NCI-H1930 (cell line): ENCODE measurements around the gene RAB8B.

Experiments used
- DNase-seq, 2 experiments: peaks; one replicate each; lab custom pipeline; 2025; lab: John Stamatoyannopoulos, UW

Gene RAB8B

DNA sequence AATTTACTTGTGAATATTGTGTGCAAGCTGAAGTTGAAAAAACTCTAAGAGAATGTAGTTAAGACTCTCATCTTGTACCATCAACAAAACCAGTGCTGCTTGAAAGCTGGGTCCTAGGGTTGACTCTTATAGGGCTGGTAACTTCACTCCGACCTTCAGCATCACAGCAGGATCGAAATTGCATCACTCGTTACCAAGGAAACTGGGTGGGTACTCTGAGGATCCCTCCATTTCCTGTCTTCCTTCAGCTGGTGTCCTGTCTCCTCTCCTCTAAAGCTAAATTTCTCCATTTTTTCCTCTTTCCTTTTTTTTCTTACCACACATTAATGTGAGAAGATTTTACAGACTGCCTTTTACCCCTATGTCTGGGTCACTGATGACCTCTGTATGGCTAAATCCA lies 85.0 kb downstream of the RAB8B start:
- no peak for DNase-seq

DNA sequence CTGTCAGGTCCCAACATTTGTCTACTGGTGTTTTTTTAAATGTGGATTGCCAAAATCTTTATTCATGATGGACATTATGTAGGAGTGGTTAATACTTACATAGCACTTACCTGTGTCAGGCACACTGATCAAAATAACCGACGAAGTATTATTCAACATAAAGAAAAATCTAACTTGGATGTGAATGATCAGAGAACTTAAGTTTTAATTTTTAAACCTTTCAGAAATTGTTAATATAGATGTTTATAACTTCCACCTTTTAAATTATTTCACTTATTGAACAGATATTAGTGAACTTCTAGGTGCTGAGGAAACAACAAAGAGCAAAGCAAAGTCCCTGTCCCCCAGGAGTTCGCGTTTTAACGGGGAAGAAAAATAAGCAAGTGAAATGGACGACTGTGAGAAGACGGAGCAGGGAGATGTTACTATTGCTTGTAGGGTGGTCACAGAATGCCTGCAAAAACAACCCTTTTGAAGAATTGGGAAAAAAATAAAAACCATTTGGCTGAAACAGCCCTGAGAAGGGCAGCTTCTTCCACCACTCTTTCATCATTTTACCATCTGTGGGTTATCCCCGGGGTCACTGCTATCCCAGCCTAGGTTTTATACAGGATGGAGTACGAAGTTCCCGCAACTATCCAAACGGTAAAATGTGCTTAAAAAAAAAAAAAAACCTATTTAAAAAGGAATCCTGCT lies 87.1 kb downstream of the RAB8B start:
- DNase-seq, result no peak

DNA sequence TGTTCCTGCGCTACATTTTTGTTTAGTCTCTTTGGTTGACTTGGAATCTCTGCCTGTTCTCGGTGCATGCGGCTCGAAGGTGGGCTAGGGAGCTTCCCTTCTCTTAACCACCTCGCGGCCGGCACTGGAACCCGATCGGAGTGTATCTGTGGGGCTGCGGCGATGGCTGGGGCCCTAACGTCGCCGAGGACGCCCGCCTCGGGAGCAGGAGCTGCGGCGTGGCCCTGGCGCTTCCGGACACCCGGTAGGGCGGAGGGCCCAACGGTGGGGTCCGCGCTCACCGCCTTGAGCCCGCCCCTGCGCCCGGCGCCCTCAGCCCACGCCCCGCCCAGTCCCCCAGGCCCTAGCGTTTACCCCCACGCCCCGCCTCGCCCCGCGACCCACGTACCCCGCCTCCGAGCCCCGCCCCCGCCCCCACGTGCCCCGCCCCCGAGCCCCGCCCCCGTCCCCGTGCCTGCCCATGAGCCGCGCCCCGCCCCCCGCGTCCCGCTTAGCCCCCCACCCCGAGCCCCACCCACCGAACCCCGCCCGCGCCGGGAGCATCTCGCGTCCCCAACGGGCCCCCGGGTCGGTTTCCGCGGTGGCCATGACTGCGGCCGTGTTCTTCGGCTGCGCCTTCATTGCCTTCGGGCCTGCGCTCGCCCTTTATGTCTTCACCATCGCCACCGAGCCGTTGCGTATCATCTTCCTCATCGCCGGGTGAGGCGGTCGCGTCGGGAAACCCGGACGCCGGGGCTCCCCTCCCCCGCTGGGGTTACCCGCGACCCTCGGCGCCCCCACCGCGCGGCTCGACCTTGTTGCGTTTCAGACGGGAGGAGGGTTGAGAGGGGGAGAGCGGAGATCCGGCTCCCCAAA lies 87.9 kb downstream of the RAB8B start, which contains the start of gene APH1B:
Gene APH1B (plus strand): TSS at position 568 of the 855 bp plus-strand sequence. CDS start 19 bp downstream, at position 587.
- peak; percentile 64 to 82 for DNase-seq

DNA sequence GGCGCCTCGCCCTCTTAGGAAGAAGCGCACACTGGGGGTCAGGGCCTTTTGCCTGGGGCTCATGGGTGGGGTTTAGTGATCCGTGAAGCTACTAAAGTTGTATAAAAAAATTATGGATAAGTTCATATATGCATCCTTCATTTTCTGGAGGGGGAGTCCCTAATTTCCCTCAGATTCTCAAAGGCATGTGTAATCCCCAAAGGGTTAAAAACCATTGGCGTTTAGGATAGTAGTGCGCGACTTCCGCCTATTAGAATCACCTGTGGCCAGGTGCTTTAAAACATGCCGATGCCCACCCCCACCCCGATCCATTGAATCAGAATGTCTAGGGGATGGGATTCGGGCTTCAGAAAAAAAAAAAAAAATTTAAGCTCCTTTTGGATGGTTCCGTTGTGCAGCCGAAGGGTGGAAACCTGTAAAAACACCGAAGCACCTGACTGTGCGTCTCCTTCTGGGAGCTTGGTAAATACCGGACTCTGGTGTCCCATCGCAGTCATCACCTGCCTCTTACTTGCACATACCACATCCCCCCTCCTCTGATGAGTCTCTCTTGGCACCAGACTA lies 88.6 kb downstream of the RAB8B start:
- no peak for DNase-seq

DNA sequence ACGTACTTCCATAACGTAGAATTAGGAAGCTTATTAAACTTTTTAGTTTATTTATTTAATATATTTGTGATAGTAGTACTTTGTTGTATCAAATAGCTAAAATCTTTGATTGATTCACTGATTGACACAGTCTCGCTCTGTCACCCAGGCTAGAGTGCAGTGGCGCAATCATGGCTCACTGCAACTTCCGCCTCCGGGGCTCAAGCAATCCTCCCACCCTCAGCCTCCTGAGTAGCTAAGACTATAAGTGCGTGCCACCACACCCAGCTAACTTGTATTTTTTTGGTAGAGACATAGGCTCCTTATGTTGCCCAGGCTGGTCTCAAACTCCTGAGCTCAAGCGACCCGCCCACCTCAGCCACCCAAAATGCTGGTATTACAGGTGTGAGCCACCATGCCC lies 93.7 kb downstream of the RAB8B start:
- no peak for DNase-seq

DNA sequence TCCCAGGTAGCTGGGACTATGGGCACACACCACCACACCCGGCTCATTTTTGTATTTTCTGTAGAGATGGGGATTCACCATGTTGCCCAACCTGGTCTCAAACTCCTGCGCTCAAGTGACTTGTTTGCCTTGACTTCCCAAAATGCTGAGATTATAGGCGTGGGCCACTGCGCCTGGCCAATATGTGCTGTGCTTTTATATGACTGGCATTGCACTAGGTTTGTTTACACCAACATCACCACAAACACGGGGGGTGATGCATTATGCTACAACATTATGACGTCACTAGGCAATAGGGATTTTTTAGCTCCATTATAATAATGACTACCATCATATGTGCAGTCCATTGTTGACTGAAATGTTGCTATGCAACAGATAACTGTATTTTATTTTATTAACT lies 94.9 kb downstream of the RAB8B start:
- no peak for DNase-seq

DNA sequence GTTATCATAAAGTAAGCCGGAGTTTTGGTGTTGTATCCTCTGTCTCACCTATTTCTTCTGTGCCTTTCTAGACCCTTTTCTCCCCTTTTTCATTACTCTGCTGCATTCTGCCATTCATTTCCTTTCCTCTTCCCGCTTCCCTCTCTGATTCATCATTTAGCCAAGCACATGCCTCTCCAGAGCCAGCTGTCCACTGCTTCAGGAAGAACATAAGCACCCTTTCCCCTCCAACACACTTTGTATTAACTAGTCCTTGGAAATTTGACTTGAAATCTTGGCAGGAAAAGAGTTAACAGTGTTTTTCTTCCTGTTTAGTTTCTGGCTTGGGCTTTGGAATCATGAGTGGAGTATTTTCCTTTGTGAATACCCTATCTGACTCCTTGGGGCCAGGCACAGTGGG lies 97.7 kb downstream of the RAB8B start:
- DNase-seq, result no peak

DNA sequence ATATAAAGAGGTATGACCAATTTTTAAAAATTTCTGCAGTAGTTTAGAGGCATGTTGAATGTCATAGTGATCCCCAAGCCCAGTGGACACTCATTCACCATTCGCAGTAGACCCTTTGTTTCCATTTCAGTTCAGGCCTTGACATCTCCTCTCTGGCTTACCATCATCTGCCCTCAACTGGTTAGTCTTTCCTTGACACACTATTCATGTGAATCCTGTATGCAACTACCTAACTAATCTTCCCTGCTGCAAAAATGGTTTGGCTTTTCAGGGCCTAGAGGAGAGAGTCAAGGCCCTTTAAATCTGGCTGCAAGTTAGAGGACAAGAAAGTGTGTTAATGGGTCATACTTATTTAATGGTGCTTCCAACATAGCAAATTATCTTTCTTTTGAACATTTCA lies 98.9 kb downstream of the RAB8B start:
- DNase-seq, result no peak

DNA sequence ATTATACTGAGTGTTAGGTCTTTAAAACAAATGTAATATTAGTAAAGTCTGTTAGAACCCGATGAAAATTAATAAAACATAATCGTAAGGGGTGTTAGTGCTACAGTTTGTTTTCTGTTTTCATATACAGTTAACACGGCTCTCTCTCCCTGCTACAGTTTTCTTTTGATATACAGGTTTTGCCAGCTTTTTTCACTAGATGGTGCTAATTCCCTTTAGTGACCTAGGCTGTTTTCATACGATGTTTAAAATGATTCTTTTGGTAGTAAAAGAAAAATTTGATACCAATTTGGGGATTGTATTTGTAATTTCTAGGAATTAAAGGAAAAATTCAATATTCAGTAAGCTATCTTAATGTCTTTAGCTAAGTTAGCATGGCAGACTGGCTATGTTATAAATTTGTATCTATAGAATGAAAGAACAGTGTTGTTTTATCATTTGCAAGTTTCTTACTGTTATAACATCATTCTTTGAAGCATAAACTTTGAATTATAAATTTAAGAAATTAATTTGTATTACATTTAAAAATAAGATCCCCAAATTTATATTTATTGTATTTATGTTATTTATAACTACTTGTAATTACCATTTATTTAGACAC lies 99.5 kb downstream of the RAB8B start:
- DNase-seq, result peak in 1 of 2 experiments; percentile 19

DNA sequence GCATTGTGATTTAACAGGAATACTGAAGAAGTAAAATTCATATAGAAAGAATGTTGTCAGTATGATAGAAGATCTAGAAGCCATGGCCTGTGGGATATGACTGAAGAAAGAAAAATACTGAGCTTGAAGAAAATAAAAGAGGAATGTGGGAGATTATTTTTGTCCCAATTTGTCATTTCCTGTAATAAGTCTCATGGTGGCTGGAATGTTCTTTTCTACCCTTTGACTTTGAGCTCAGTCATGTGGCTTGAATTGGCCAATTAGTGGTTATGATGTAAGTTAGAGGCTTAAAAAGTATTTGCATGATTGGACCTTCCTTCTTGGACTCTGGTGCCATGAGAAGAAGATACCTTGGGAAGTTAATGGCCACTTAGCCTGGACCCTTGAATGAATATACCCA lies 102.1 kb downstream of the RAB8B start:
- DNase-seq, result no peak

DNA sequence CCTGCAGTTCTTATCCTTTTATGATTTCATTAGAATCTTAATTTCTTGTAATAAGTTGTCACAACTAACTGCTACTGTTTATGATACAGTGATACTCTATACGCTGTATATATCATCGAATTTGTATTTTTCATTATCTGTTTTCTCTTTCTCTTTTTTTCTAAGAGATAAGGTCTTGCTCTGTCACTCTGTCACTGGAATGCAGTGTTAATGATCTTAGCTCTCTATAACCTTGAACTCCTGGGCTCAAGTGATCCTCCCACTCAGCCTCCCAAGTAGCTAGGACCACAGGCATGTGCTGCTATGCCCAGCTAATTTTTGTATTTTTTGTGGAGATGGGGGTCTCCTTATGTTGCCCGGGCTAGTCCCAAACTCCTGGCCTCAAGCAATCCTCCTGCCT lies 102.8 kb downstream of the RAB8B start:
- no peak for DNase-seq

DNA sequence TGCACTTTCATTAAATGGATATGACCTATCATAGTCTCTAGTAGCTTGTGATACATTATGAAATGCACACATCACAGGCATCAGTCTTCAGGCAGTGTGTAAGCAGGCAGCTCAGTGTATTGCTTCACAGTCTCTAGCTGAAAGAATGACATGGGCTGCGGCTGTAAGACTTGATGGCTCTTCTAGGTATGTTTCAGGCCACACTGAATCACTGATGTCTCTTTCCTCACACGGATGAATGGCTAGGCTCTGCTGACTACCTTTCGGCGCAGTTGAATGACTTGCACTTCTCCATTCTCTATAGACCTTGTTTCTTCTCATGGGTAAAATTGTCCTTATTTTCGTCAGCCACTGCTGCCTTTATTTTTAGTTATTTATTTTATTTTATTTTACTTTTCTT lies 103.4 kb downstream of the RAB8B start:
- no peak for DNase-seq

DNA sequence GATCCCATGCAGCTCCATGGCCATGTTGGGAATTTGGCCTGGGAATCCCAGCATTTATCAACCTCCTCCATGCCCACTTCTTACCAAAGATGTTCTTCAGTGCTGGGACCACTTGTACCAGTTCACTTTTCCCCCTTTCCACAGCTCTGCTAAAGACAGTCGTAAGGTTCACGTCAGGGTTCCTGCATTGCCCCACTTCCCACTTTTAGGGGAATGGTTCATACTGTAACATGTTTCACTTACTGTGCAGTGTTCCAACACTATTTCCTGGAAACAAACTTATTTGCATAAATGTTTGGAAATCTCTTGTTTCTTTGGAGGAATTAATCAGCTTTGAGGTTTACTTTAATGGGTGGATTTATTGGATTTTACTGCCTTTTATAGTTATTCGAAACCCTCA lies 105.0 kb downstream of the RAB8B start:
- no peak for DNase-seq

DNA sequence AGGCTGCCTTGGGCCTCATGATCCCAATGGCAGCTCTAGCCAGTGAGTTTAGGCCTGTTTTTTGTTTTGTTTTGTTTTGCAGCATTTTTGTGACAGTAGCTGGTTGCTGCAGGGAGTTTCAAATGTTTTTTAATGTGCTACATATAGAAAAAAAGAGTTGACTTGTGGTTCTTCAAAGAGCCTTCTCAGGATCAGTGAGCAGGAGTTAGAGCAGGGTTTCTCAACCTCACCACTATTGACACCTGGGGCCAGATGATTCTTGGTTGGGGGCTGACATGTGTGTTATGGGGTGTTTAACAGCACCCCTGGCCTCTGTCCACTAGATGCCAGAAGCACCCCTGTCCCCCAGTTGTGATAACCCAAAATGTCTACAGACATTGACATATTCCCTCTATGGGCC lies 105.9 kb downstream of the RAB8B start:
- no peak for DNase-seq

DNA sequence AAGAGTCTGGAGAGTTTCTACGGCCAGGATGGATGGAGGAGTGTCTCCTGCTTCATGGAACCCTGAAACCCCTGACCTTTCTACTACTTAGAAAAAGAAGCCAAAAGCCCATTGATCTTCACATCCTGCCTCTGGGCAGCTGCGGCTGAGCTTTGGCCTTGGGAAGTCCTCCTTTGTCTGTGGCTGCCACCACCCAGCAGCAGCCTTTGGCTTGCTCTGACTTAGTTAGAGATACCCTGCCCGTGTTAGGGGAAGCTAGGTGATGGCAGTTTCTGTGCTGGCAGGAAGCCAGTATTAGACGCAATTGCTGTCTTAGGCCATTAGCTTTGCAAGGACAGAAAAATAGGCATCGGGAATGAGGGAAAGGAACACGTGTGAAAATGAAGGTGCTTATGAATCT lies 106.8 kb downstream of the RAB8B start:
- DNase-seq, result no peak

DNA sequence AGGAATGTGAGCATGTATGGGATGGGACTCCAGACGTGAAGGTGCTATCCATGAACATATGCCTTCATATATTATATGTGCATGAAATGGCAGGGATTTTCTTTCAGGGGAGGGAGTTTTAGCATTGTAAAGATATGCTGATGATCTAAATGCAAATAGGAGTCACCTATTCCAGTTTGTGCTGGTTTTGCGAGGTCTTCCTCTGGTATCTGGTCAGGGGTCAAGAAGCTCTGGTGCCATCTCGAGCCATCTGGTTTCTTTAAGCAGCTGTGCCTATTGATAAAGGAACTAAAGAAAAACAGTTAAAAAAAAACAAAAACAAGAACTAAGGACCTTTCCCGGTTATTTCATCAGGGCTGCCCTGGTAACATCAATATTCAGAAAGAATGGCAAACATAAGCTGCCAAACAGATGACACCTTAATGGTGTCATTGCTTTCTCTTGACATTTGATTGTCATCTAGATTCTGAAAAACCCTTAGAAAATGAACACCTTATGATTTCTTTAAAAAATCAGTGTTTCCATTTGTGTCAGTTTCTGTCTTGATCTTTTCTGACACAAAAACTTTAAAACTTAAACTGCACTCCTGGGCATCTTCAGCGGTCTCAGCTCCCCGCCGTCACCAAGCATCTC lies 110.7 kb downstream of the RAB8B start:
- DNase-seq, result no peak

DNA sequence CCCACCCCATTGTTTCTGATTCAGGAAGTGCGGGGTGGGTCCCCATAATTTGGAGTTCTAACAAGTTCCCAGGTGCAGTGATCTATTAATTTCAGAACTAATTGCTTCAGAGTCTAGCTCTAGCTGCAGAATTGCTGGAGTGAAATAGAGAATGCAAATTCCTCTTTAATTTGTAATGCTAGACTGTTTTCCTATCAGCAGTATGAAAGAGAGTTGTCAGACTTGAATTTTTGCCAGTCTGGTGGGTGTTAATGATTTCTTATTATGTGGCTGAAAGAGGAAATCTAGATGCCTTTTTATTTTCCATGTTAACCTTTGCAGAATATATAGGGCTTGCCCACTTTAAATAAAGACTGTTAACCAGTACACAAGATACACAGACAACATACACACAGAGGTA lies 111.7 kb downstream of the RAB8B start:
- no peak for DNase-seq

DNA sequence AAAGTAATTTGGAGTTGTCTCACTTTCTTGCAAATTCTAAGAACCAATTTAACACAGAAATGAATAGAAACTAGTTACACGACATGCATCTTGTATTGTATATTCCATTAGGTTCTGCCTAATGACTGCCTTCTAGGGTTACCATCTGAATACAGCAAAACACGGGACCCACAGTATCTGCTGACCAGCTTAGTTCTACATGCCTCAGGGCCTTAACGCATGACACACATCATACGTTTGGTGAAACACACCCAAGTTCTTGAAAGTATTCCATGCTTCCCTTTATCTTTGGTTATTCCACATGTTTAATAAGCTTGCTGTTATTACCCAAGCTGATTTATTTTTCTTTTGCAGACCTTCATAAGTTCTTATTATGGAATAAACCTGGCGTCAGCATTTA lies 115.9 kb downstream of the RAB8B start:
- no peak for DNase-seq

DNA sequence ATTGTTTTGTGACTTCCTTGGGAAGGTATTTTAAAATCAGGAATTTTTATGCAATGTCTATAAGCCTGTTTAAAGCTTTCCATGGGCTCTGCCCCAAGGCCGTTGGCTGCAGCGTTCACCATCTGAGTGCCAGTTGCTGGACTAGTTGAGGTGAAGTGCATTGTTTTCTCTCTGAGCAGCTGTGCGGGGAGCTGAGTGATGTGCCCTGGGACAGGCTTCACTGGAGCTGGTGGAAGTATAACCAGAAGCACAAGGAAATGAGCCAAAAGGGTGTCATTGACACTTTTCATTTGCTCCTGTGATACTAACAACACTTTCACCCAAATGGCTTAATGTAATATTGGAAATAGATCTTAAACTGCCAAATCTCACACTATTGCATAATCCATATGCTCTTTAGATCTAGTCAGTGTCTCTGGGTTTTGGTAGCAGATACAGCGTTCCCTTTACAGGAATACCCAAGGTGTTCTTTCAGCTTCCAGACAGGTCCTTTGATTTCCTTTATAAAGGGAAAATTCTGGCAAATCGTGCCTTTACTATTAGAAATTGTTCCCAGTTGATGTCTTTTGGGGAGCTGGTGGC lies 117.2 kb downstream of the RAB8B start:
- DNase-seq, result no peak

DNA sequence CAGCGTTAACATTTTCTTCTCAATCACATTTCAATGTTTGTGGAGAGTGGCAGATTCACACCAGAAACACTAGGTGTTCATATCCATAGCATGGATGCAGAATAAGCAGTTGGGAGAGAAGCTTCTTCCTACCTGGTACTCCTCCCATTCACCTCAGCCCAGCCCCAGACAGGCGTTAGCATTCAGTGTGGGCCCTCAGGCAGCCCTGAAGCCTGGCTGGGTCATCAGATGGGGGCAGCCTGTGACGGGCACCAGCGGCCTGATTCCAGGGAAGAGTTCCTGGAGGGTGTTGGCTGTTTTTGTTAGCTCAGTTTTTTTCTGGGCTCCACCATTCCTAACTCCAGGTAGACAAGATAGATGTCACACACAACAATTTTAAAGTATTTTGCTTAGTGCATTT lies 119.1 kb downstream of the RAB8B start:
- DNase-seq, result no peak

DNA sequence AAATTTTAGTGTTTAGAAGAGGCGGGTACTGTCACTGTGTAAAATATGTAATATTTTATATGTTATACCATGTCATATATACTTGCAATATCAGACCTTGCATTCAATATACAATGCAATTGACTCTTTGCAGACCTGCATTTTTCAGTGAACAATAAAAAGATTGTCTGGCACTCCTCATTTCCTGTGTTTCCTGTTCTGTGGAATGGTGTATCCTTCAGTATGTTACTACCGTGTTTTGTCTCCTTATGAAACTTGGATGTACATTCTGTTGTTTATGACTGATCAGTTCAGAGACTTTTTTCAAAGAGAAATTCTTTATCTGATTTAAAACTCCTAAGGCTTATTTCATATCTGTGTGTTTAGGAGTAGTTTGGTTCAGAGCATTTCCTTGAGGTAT lies 119.5 kb downstream of the RAB8B start:
- no peak for DNase-seq

DNA sequence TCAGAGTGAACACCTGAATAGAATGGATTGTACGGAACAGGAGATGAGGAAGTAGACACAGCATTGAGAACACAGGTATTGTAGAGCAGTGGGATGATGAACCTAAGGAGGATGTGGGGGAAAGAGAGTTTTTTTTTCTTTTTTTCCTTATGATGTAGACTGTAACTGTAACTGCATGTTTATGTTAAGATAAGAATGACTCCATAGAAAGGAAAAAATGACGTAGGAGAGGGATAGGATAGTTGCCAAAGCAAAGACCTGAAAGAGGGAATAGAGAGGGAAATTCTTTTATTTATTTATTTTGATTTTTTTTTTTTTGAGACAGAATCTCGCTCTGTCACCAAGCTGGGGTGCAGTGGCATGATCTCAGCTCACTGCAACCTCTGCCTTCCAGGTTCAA lies 121.2 kb downstream of the RAB8B start:
- DNase-seq, result no peak
